Breast epithelium (tissue), 4 donors: ENCODE data around the gene PIGT. TPM values are rescaled to one million over a fixed set of nuclear protein-coding genes. Genes with fewer than 3 reads are reported as not detected.
A peak's percentile ranks its signal among the peaks of the same experiment; 100 is the strongest.

Experiments used
- DNase-seq, 2 donors: peaks; one replicate each; pipeline ENCODE4 v3.0.0-alpha.2; 2019; ENCODE audit warnings: low spot score in 2 of 2
- H3K27ac ChIP-seq, 2 donors: fragments of 200-600 bp; sonication (generic) in 1 of 2; one replicate each; pipeline ENCODE4 v1.5.1; 2016 to 2019; ENCODE audit warnings: mild to moderate bottlenecking in 1 of 2
- H3K27me3 ChIP-seq, 2 donors: fragments of 200-600 bp; sonication (generic) in 1 of 2; one replicate each; pipeline versions ENCODE4 v1.5.1 to v1.6.0; 2017 to 2019; ENCODE audit warnings: control low read depth in 1 of 2, mild to moderate bottlenecking in 1 of 2
- H3K36me3 ChIP-seq: fragments of 200-600 bp; one replicate; pipeline ENCODE4 v1.5.1; 2019
- H3K4me1 ChIP-seq, 2 donors: fragments of 200-600 bp; sonication (generic); one replicate each; pipeline ENCODE4 v1.5.1; 2016 to 2019; ENCODE audit warnings: control low read depth in 1 of 2
- H3K4me3 ChIP-seq, 3 donors: fragments of 200-600 bp; sonication (generic); 1 replicate in 2 of 3; 2 replicates in 1 of 3; pipeline ENCODE4 v1.5.1; 2016 to 2019; ENCODE audit warnings: mild to moderate bottlenecking in 3 of 3, moderate library complexity in 2 of 3
- H3K9me3 ChIP-seq, 2 donors: fragments of 200-600 bp; sonication (generic) in 1 of 2; one replicate each; pipeline ENCODE4 v1.5.1; 2016 to 2019; ENCODE audit warnings: control low read depth in 1 of 2
- CTCF ChIP-seq, 3 donors: fragments of 450-650 bp; IDR thresholded peaks; one replicate each; pipeline ENCODE4 v1.5.1; 2016 to 2017; ENCODE audit warnings: antibody characterized with exemption in 3 of 3, mild to moderate bottlenecking in 3 of 3, moderate library complexity in 3 of 3
- POLR2A ChIP-seq: fragments of 450-650 bp; IDR thresholded peaks from one replicate; pipeline ENCODE4 v1.6.1; 2016; ENCODE audit warnings: antibody characterized with exemption, mild to moderate bottlenecking, moderate library complexity
- POLR2AphosphoS5 ChIP-seq, 3 donors: sonication (generic); formaldehyde crosslinking; IDR thresholded peaks; one replicate each; pipeline ENCODE4 v1.6.1; 2017; ENCODE audit warnings: antibody characterized with exemption in 3 of 3
- intact Hi-C: fragments of 100-400 bp; cut with DNase I; formaldehyde crosslinking; loops from one replicate; pipeline ENCODE4 v1.15.1; 2023; ENCODE audit warnings: low total_unique reads
- total RNA-seq, 3 donors: library from RNA; depleted of rRNA; stranded (reverse); fragments of >200 nt; gene quantifications; one replicate each; pipeline ENCODE4 v1.1.0, GENCODE V29; 2016

The PIGT gene
- total RNA-seq, 3 donors from 2014 or later: 74.1 to 103 (median 76.7) TPM

GRCh38 chr20:45409521-45410272, 6.2 kb upstream of the PIGT start:
- Histone ChIP-seq H3K27me3 (no peaks in the 10 kb centered on the region), H3K4me3 (no peak overlapping the region), H3K4me1 (no peaks in the 10 kb centered on the region), H3K9me3 (no peaks in the 10 kb centered on the region), H3K27ac (no peak overlapping the region), H3K36me3 (no peaks in the 10 kb centered on the region)
- no peak for DNase-seq
- intact Hi-C loops: no loop called here
- TF ChIP-seq CTCF (IDR thresholded peaks at IDR 0.05) (no peak), POLR2AphosphoS5 (IDR thresholded peaks at IDR 0.05) (no peak), POLR2A (no peak)

- no peak overlapping the region for H3K4me3 ChIP-seq
- intact Hi-C loops: no loop called here
- H3K36me3 ChIP-seq: no peaks in the 10 kb centered on the region
- no peaks in the 10 kb centered on the region for H3K4me1 ChIP-seq
- no peak for DNase-seq
- H3K9me3 ChIP-seq: no peaks in the 10 kb centered on the region
- H3K27me3 ChIP-seq: no peaks in the 10 kb centered on the region
- no peak overlapping the region for H3K27ac ChIP-seq
- no peak for TF ChIP-seq POLR2AphosphoS5 (IDR thresholded peaks at IDR 0.05)
Measured at GRCh38 chr20:45410887-45411286, 5.1 kb upstream of the PIGT start.

GRCh38 chr20:45412653-45413052, 3.3 kb upstream of the PIGT start:
- Histone ChIP-seq H3K9me3 (no peaks in the 10 kb centered on the region), H3K27ac (no peak overlapping the region), H3K4me1 (peaks cover 0 to 10% of the 10 kb centered on the region in 2 donors), H3K27me3 (no peaks in the 10 kb centered on the region), H3K4me3 (no peak overlapping the region), H3K36me3 (no peaks in the 10 kb centered on the region)
- intact Hi-C loops: no loop called here
- DNase-seq: no peak
- TF ChIP-seq POLR2A: no peak
- no peak for TF ChIP-seq CTCF (IDR thresholded peaks at IDR 0.05)
- no peak for TF ChIP-seq POLR2AphosphoS5 (IDR thresholded peaks at IDR 0.05)

GRCh38 chr20:45413479-45413878, 2.5 kb upstream of the PIGT start:
- Histone ChIP-seq H3K4me3 (no peak overlapping the region), H3K9me3 (no peaks in the 10 kb centered on the region), H3K4me1 (peaks cover 0 to 13% of the 10 kb centered on the region in 2 donors), H3K36me3 (no peaks in the 10 kb centered on the region), H3K27me3 (no peaks in the 10 kb centered on the region), H3K27ac (no peak overlapping the region)
- intact Hi-C loops: no loop called here
- DNase-seq: no peak
- TF ChIP-seq CTCF (IDR thresholded peaks at IDR 0.05): no peak
- no peak for TF ChIP-seq POLR2AphosphoS5 (IDR thresholded peaks at IDR 0.05)
- no peak for TF ChIP-seq POLR2A

GRCh38 chr20:45416917-45417316, 976 bp downstream of the PIGT start:
- H3K4me1 ChIP-seq: peaks cover 5 to 13% of the 10 kb centered on the region in 2 donors
- H3K27me3 ChIP-seq: no peaks in the 10 kb centered on the region
- H3K4me3 ChIP-seq: peak overlapping the region; percentile 64 to 92 (median 69)
- intact Hi-C loops: loop anchor here (5.0 kb wide), 1 partner anchor 695 kb away; no protein-coding TSS in a partner anchor
- H3K9me3 ChIP-seq: no peaks in the 10 kb centered on the region
- DNase-seq: no peak
- no peak for TF ChIP-seq CTCF (IDR thresholded peaks at IDR 0.05)
- no peak for TF ChIP-seq POLR2AphosphoS5 (IDR thresholded peaks at IDR 0.05)
- no peak for TF ChIP-seq POLR2A
- no peaks in the 10 kb centered on the region for H3K36me3 ChIP-seq
- peak overlapping the region; percentile 91 to 92 for H3K27ac ChIP-seq
